HG03520 (cell line): ENCODE measurements around the gene FTO.

Experiments used
- ATAC-seq: cut with Tn5 transposase; IDR thresholded peaks from one replicate; pipeline ENCODE4 v1.9.1; 2021; ENCODE audit warnings: mild to moderate bottlenecking, moderate library complexity; ENCODE audit not compliant: unreplicated experiment

FTO gene

GRCh38 chr16:54136276-54136625, 432.3 kb downstream of the FTO start:
- no peak for ATAC-seq

- ATAC-seq = no peak
Measured at GRCh38 chr16:54140057-54140787, 436.3 kb downstream of the FTO start.

GRCh38 chr16:54140788-54141136, 436.8 kb downstream of the FTO start:
- ATAC-seq = no peak

GRCh38 chr16:54142787-54143186, 438.8 kb downstream of the FTO start:
- no peak for ATAC-seq

- no peak for ATAC-seq
Measured at GRCh38 chr16:54143410-54143809, 439.5 kb downstream of the FTO start.

GRCh38 chr16:54143934-54144571, 440.1 kb downstream of the FTO start:
- no peak for ATAC-seq

- ATAC-seq = no peak
Measured at GRCh38 chr16:54144572-54144947, 440.6 kb downstream of the FTO start.

- no peak for ATAC-seq
Measured at GRCh38 chr16:54145881-54146280, 441.9 kb downstream of the FTO start.

GRCh38 chr16:54148974-54149373, 445.0 kb downstream of the FTO start:
- ATAC-seq = no peak

- no peak for ATAC-seq
Measured at GRCh38 chr16:54150861-54151260, 446.9 kb downstream of the FTO start.

- ATAC-seq = no peak
Measured at GRCh38 chr16:54152362-54153239, 448.6 kb downstream of the FTO start.

- ATAC-seq = no peak
Measured at GRCh38 chr16:54153240-54153934, 449.4 kb downstream of the FTO start.

- ATAC-seq = no peak
Measured at GRCh38 chr16:54156349-54156748, 452.4 kb downstream of the FTO start.

- no peak for ATAC-seq
Measured at GRCh38 chr16:54158986-54159385, 455.0 kb downstream of the FTO start.

- ATAC-seq = no peak
Measured at GRCh38 chr16:54159490-54160080, 455.6 kb downstream of the FTO start.

GRCh38 chr16:54160252-54160860, 456.4 kb downstream of the FTO start:
- ATAC-seq = no peak

- no peak for ATAC-seq
Measured at GRCh38 chr16:54160939-54161897, 457.3 kb downstream of the FTO start.

- ATAC-seq = no peak
Measured at GRCh38 chr16:54163197-54163843, 459.4 kb downstream of the FTO start.

GRCh38 chr16:54164789-54165173, 460.8 kb downstream of the FTO start:
- no peak for ATAC-seq
